ENCODE results near the gene DDX51. TPM values are rescaled to one million over a fixed set of nuclear protein-coding genes. Genes with fewer than 3 reads are reported as not detected.

The DDX51 gene
- total and polyA plus RNA-seq, 2 of the 4 experiments (the other 2 are of a cell fraction): 3.8 to 14.5 TPM

- intact Hi-C loops (cut with micrococcal nuclease): no loop called here
Measured at GRCh38 chr12:132143336-132144071, 615 bp downstream of the DDX51 start.

More at GRCh38 chr12:132143336-132144071, 615 bp downstream of the DDX51 start:
- in situ Hi-C loops (cut with MboI; ENCODE audit: low sequenced_read_pairs): no loop called here
- Histone ChIP-seq H3K4me1 (ENCODE audit: control insufficient read depth, insufficient read depth, low read length) (peaks cover 9% of the 10 kb centered on the region), H2AK9ac (replicated peaks; ENCODE audit: low read depth, low read length, poor library complexity) (peak overlapping the region; percentile 65), H4K5ac (ENCODE audit: low read depth, low read length) (no peak overlapping the region), H2AFZ (replicated peaks; ENCODE audit: low read length, poor library complexity) (peak overlapping the region; percentile 99), H3K9ac (ENCODE audit: low read depth, low read length) (peak overlapping the region; percentile 12; the same call in 1 of the 2 replicates), H3K23ac (ENCODE audit: low read depth, low read length) (no peak overlapping the region), H3K4me2 (ENCODE audit: low read depth, low read length) (peak overlapping the region; percentile 98), H3K9me1 (ENCODE audit: insufficient read depth, low read length) (0 out of 2 replicates have a peak, but pooled peaks cover 3% of the 10 kb centered on the region), H4K91ac (ENCODE audit: insufficient read depth, low read depth, low read length) (no peak overlapping the region), H3K79me1 (ENCODE audit: low read depth in 1 of 2, low read length in 2 of 2) (peaks cover 13 to 40% of the 10 kb centered on the region in 2 experiments), H2BK15ac (ENCODE audit: low read depth, low read length) (no peak overlapping the region), H2BK120ac (ENCODE audit: low read depth, low read length) (no peak overlapping the region), H2BK20ac (ENCODE audit: low read depth, low read length) (no peak overlapping the region), H3K14ac (replicated peaks; ENCODE audit: low read depth, low read length) (no peak overlapping the region), H3K36me3 (ENCODE audit: control insufficient read depth, insufficient read depth, low read length) (peaks cover 46% of the 10 kb centered on the region), H2AK5ac (ENCODE audit: low read depth, low read length) (no peak overlapping the region), H2BK5ac (ENCODE audit: low read depth, low read length, poor library complexity, severe bottlenecking) (no peak overlapping the region), H3K27me3 (ENCODE audit: control insufficient read depth, insufficient read depth, low read length) (no peaks in the 10 kb centered on the region), H3K56ac (ENCODE audit: extremely low read depth, insufficient read depth, low read length) (no peak overlapping the region), H4K20me1 (ENCODE audit: insufficient read depth, low read length) (peaks cover 5% of the 10 kb centered on the region; the same call in 1 of the 2 replicates), H4K8ac (ENCODE audit: low read depth in 2 of 2, low read length in 2 of 2) (no peak overlapping the region), H3K4me3 (ENCODE audit: insufficient read depth, low read depth, low read length) (peak overlapping the region; percentile 95), H3K4ac (ENCODE audit: low read depth, low read length) (no peak overlapping the region), H3K18ac (ENCODE audit: low read depth, low read length) (no peak overlapping the region), H3K27ac (ENCODE audit: insufficient read depth, low read length) (peak overlapping the region; percentile 22; the same call in 1 of the 2 replicates), H3K9me3 (ENCODE audit: control insufficient read depth, insufficient read depth, low read length) (no peaks in the 10 kb centered on the region)
- ChIA-PET POLR2A (ENCODE audit: unreplicated experiment) (no interaction called here), CTCF (no interaction called here)
- no peak for DNase-seq
- dilution Hi-C loops (cut with HindIII; ENCODE audit: low sequenced_read_pairs, unreplicated experiment): no loop called here
- WGBS, 2 experiments (ENCODE audit: extremely low coverage in 2 of 2, insufficient read length in 1 of 2): 4% methylated on average over 42 of the region's 82 CpGs; no CpG with 5 or more reads in 1 of the 2 experiments
- TF ChIP-seq BHLHE40 (IDR thresholded peaks at IDR 0.05; ENCODE audit: low read depth, low read length) (peak; percentile 41; the same call in 1 of the 2 replicates), RCOR1 (IDR thresholded peaks at IDR 0.05; ENCODE audit: insufficient replicate concordance, low read length) (no peak)
- no TSS peak for BruUV-seq (replicated peaks)
- ATAC-seq (ENCODE audit: low read depth): peak; percentile 53
